HG02884 (cell line): Measurements from ENCODE around the gene TBK1.

Source experiments
- ATAC-seq: cut with Tn5 transposase; IDR thresholded peaks from one replicate; pipeline ENCODE4 v1.9.1; 2021; ENCODE audit warnings: mild to moderate bottlenecking, moderate library complexity; ENCODE audit not compliant: unreplicated experiment

Gene TBK1

DNA sequence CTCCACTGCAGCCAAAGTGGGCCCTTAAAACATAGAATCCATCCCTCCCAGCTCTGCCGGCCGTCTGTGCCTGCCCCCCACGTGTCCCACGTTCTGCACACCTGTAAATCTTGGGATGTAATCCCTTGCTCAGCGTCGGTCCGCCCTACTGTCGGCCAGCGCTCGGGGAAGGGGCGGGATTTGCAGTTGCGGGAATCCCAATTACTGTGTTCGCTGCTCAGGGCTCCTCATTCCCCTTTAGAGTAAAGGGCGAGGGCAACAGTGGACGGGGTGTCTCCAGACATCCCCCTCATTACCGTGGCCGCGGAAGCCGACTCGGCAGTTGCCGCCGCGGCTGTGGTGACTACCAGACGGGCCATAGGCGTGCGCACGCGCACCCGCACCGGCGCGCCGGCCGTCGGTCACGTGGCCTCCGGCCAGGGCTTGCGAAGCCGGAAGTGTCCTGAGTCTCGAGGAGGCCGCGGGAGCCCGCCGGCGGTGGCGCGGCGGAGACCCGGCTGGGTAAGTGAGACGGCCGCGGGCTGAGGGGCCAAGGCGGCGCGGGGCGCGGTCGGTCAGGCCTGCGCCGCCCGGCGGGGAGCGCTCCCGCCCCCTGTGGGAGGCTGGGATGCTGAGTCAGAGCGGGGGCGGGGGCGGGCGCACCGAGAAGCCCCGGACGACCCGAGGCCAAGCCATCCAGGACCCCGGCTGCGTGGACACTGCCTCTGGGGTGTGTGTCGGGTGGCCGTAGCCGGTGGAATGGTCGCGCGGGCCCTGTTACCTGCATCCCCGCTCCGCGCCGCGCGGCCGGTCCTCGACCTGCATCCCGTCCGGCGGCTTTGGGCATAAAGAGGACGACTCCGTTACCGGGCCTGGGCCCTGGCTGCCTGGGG is at the start of gene TBK1:
TSS of gene TBK1 (plus strand) at position 434 of the 872 bp plus-strand sequence. CDS start 3,751 bp downstream, outside the sequence.
- ATAC-seq, result peak; percentile 78

DNA sequence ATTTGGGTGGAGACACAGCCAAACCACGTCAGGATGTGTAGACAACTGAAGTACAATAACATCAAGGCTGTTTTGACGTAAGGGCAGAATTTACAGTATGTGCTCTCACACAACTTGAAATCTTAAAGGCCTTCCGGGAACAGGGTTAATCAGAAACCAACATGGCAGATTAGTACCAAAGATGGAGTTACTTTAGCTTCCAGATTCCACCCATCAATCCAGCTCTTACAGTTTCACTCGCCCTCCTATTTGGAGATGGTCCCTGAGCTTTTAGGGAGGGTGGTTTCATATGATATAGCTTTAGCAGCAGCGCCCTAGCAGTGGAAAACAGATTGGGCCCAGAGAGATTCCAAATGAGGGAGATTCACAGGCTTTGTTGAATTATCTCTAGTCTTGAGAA is 49.7 kb upstream of the TBK1 start:
- no peak for ATAC-seq

DNA sequence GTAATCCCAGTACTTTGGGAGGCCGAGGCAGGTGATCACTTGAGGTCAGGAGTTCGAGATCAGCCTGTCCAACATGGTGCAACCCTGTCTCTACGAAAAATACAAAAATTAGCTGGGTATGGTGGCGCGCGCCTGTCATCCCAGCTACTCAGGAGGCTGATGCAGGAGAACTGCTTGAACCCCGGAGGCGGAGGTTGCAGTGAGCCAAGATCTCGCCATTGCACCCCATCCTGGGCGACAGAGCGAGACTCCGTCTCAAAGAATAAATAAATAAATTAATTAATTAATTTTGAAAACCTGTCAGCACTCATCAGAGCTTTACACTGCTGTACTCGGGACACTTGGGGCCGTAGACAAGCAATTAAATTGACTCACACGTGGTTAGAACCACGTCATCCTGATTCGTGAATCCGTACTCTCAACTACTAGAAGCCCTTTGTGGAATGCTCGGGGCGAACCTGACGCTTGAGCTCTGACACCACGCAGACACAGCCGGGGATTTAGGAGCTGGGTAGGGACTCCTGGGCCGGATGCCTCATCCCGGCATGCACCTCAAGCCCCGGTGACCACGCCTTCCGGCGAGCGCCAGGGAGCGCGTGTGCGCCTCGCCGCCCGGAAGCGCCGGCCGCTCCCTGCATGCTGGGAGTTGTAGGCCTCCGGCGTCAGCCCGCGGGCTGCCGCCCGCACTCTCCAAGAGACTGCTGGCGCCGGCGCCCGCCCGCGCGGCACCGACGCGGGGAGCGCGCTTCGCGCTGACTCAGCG is 48.0 kb upstream of the TBK1 start, which contains the start of gene XPOT:
TSS of gene XPOT (plus strand) at position 686 of the 763 bp plus-strand sequence. CDS start 5,644 bp downstream, outside the sequence.
- peak; percentile 93 for ATAC-seq

DNA sequence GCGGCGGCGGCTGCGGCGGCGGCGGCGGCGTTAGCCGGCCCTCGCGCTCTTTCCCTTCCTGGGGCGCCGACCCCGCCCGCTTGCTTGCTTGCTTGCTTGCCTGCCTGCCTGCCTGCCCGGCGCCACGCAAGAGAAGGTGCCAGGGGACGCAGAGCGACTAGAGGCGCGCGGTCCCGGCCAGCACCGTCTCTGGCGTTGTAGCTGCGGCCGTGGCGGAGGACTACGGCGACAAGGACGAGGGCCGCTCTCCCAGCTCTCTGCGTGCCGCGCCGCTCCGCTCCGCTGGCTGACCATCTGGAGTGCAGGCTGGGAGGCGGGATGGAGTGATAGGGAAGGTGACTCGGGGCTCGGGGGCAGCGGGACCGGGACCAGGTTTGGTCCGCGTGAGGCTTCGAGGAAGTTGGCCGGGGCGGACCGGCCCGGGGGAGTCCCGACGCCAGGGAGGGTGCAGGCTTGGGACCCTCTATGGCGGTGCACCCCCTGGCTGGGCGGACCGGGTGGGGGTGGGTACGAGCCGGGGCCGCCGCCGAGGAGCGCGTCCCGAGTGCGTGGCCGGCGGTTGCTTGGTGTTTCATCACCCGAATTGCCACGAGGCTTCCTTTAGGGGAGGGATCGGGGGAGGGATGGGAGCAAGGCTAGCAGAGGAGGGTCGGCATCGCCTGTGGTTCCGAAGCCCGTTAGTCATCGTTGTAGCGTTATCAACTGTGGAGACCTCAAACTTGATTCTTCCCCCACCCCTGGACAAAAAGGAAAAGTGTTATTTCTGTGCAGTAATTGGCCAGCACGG is 47.3 kb upstream of the TBK1 start:
- ATAC-seq, result peak; percentile 45

DNA sequence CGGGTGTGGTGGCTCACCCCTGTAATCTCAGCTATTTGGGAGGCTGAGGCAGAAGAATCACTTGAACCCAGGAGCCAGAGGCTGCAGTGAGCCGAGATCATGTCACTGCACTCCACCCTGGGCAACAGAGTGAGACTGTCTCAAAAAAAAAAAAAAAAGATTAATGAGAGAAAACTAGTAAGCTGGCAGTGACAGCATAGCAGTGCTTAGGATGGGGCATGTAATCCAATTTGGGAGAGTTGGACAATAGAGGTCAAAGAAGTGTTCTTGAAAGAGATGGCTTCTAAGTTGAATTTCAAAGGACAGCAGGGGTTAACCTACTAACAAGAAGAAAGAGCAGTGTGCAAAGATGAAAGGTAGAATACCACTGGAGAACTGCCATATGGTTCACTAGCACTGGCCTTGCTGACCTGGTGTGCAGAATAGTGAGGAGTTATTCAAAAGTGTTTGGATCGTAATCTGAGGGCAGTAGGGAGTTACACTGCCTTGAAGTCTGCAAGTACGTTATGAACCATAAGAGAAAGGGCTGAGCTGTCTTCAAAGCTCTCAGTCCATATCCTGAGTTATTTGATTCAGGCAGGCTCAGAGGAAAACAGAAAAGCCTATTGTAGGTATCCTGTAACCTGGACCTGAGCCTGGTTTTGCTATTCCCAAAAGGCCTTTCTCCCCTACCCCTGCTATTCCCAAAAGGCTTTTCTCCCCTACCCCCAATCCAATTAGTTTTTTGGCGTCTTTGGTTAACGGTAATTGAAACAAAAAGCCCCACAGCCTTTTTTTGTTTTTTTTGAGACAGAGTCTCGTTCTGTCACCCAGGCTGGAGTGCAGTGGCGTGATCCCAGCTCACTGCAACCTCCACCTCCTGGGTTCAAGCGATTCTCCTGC is 44.3 kb upstream of the TBK1 start:
- no peak for ATAC-seq

DNA sequence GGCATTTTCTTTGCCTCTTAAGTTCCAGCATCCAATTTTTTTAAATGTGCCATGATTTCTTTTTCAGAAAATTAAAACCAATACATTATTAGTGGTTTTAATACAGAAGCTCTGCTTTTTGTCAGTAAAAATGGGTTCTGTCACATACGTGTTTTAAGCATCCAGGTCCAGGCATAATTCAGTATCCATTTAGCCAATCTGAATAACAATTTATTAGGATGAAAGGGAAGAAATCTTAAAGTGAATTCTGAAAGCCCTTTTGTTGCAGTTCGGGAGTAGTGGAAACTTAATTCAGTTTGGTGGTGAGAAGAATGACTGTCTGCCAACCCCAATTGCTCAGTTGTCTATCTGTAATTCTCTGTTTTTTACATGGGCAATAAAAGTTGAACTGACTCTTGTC is 40.5 kb upstream of the TBK1 start:
- ATAC-seq, result no peak

DNA sequence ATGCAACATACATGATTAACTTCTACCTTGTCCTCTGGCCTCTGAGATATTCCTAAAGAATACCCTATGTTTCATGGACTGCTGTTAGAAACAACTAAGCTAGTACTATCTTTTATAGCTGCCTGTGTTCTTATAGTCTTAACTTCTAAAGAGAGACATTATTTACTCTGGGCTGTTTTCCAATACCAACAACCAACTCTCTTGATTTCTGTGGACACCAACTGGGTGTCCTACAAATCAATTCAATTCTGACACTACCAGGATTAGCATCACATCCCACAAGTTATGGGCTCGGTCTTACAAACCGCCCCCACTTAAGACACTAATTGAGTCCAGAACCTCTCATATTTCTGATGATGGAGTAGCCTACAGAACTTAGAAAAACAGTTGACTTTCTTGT is 39.5 kb upstream of the TBK1 start:
- ATAC-seq, result no peak

DNA sequence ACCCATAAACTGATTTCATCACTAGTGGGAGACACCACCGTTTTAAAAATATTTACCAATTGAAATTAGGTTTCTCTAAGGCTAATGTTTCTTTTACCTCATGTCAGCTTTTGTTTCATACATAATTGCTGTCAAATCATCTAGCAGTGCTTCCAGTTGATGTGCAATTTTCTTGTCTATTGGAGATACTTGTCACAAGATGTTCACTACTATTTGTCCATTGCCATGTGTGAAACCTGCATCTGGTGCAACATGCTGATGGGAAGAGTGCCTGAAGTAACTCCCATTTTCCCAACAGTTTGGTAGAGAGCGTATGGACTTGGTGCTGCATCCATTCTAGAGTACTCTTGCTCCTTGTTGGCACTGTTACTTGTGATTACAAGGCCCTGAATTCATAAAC is 38.0 kb upstream of the TBK1 start:
- no peak for ATAC-seq

DNA sequence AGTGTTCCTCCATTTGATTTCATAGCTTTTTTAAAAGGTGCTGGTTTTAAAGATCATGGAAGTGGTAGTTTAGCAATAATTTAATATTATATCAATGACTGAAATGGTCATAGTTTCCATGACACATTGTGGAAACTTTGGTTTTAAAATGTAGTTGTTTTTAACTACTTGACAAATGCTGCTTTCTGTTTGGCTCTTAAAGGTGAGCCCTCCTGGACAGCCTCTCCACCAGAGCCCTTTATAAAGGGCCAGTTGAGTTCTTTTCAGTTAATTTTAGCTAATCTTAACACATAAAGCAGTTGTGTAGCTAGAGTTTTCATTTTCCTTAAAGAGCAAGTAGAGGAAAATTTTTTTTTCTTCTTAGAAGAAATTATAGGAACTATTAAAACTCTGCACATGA is 33.7 kb upstream of the TBK1 start:
- no peak for ATAC-seq

DNA sequence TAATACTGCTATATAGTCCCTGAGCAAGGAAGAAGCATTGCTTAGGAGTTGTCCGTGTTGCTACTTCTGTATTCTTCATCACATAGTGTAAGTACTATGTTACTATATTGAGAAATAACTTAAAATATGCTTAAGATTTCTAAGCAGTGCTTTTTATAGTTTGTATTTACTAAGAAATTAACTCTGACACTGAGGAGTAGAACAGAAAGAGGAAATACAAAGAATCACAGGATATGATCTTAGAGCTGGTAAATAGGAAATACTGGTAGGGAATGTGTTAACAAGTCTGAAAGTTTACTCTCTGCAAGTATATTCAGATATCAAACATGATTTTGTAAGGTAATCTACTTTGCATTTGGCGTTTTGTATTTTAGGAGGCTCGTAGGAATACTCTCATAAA is 32.2 kb upstream of the TBK1 start:
- no peak for ATAC-seq

DNA sequence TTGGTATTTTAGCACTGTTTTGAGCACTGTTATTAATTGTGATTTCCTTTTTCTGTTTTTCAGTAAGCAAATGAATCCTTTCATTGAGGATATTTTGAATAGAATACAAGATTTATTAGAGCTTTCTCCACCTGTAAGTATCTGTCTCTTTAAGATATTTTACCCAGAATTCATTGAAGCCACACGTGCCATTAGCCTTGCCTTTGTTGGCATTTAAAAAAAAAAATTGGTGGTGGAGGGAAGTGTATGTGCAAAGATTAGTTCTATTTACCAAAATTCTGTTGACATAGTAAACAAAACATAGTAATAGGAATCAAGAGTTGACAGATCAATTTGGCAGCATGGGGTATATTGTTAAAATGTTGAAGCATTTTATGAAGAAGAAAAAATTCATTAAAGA is 23.9 kb upstream of the TBK1 start:
- no peak for ATAC-seq

DNA sequence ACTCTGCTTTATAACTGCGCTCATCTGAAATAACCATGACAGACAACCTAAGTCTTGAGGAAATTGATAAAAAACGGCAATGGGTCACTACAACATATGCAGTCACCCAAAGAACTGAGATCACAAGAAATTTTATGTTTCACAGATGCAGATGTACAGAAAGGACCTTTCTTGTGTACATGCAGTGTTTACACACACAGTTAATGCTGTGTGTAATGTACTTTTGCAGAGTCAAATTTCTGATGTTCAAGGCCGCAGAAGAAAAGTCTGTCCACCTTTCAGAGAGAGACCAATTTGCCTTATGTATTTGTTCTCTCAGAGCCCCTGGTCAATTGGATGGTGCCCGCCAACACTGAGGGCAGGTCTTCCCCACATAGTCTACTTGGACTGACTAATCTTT is 23.0 kb upstream of the TBK1 start:
- no peak for ATAC-seq

DNA sequence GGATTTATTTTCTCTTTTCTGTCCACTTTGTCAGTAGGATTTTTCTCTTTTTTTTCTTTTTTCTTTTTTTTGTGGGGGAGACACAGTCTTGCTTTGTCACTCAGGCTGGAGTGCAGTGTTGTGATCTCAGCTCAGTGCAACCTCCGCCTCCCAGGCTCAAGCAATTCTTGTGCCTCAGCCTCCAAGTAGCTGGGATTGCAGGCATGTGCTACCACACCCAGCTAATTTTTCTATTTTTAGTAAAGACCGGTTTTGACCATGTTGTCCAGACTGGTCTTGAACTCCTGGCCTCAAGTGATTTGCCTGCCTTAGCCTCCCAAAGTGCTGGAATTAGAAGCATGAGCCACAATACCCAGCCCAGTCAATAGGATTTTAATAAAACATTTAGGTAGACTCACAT is 21.0 kb upstream of the TBK1 start:
- no peak for ATAC-seq

DNA sequence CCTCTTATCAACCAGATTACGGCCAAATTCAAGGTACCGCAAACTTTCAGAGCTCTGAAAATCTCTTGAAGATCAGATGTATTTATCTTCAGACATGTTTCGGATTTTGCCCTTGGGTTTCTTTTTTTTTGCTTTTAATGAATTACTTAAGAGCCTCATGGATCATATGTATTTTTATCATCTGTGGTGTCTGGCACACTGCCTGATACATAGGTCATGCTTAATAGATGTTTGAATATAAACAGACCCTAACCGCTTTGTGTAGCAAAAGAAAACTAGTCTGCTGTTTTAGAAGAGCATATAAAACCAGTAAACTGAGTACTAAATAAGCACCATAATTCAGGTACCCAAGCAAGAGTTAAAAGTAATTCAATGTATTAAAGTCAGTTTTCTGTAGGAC is 20.1 kb upstream of the TBK1 start:
- no peak for ATAC-seq

DNA sequence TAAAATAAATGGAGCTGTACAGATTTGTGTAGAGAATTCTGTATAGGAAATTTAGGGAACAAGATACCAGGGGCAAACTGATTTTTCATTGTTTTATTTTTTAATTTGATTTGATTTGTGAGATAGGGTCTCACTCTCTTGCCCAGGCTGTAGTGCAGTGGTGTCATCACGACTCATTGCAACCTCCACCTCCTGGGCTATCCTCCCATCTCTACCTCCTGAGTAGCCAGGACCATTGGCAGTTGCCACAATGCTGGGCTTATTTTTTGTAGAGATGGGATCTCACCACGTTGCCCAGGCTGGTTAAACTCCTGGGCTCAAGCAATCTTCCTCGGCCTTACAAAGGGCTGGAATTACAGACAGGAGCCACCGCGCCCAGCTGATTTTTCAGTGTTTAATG is 18.0 kb upstream of the TBK1 start:
- ATAC-seq, result no peak

DNA sequence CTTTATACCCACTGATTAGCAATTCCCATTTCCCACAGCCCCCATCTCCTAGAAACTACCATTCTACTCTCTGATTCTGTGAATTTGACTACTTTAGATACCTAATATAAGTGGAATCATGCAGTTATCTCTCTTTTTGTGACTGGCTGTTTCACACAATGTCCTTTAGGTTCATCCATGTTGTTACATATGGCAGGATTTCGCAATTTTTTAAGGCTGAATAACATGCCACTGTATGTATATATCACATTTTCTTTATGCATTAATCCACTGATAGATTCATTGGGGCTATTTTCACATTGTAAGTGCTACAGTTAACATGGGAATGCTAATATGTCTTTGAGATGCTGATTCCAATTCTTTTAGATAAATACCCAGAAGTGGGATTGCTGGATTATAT is 11.8 kb upstream of the TBK1 start:
- no peak for ATAC-seq

DNA sequence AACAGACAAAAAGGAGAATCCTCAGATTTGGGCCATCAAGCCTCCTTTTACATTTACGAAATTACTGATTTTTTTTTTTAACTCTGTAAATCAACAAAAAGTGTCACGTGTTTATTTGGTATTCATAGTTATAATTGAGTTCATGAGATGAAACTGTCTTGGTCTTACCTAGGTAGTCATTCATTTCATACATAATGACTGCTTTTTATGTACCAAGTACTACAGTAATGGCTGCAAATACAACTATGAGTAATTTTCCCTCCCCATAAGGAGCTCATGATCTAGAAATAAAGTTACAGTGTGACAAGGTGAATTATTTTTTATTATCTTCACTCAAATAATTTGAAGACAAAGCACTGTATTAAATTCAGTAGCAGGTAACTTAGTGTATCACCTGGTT is 6.4 kb upstream of the TBK1 start:
- no peak for ATAC-seq

DNA sequence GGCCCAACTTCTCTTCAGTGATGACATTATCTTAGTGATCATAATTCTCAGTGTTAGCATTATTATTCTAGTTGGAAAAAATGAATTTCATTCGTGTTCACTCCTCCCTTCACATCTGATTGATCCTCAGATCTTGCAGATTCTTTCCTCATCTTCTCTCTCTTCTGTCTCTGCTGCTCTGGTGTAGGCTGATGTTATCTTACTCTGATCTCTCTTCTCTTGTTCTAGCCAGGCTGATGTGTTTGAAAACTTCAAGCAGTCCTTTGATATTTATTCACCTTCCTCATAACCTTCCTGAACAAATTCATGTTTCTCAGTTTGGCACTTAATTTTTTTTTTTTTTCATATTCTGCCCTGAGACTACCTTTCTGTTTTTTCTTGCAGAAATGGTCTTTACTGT is 5.6 kb upstream of the TBK1 start:
- ATAC-seq, result no peak

DNA sequence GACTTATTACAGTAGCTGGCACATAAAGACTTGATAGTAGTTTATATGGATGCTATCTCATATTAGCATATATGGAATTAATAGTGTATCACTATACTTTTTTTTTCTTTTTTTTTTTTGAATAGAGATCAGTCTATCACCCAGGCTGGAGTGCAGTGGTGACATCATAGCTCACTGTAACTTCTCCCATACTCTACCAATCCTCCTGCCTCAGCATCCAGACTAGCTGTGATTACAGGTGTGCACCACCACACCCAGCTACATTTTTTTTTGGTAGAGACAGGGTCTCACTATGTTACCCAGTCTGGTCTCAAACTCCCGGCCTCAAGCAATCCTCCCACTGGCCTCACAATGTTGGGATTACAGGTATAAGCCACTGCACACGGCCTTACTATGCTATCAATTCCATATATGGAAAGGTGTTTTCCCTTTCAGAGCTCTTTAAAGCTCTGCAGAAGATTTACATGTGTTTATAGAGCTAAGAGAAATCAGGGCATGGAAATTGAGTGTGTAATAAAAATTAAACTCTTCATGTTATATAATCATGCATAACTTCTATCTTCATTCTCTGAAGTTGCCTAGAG is 1.8 kb upstream of the TBK1 start:
- no peak for ATAC-seq
